HepG2 (cell line): Measurements from ENCODE around the gene LIMA1. TPM values are rescaled to one million over a fixed set of nuclear protein-coding genes. Genes with fewer than 3 reads are reported as not detected.

Experiments
- ATAC-seq: fragments of 200-7000 bp; cut with Tn5 transposase; 3 replicates; pipeline ENCODE4 v1.9.1; 2020; ENCODE audit warnings: mild to moderate bottlenecking, moderate library complexity
- BruUV-seq: library from RNA; stranded (reverse); fragments of 400-500 nt; replicated peaks from 2 replicates; lab custom pipeline; 2021; lab: Mats Ljungman, UMichigan
- CTCF ChIA-PET: fragments of 300-600 bp; formaldehyde crosslinking; extraction: SDS; loops from one replicate; lab custom pipeline; 2021; ENCODE audit warnings: low total read pairs, inconsistent platforms, low intra/inter-chr PET ratio; lab: Yijun Ruan, JAX
- POLR2A ChIA-PET: fragments of 350-600 bp; sonication (Branson Sonifier 250); formaldehyde crosslinking; loops from one replicate; lab custom pipeline; 2020; ENCODE audit warnings: antibody characterized with exemption, inconsistent platforms; lab: Yijun Ruan, JAX
- DNase-seq: peaks from one replicate; pipeline ENCODE4 v3.0.0-alpha.2; 2015; ENCODE audit warnings: low spot score
- FAIRE-seq: peaks from 3 replicates; lab custom pipeline; 2011; peaks lifted over from hg19 to GRCh38; lab: Jason Lieb, UNC
- H2AFZ ChIP-seq: one replicate; pipeline ENCODE4 v1.6.1; 2011; ENCODE audit warnings: low read length, inconsistent platforms
- H3K27ac ChIP-seq: fragments of 300-600 bp; 3 replicates; pipeline ENCODE4 v1.8.0; 2011; ENCODE audit warnings: mixed run types, mild to moderate bottlenecking, mixed read lengths, low read length, inconsistent platforms; ENCODE audit not compliant: insufficient read depth; ENCODE audit errors: extremely low read length
- H3K27me3 ChIP-seq, 2 experiments: fragments of 200-600 bp in 1 of 2; 2 replicates in 1 of 2; 3 replicates in 1 of 2; pipeline versions ENCODE4 v1.6.0 to v1.8.0; 2011; ENCODE audit warnings: low read length in 2 of 2, mild to moderate bottlenecking in 2 of 2, moderate library complexity in 2 of 2, inconsistent platforms in 1 of 2; ENCODE audit not compliant: insufficient read depth in 2 of 2, control insufficient read depth in 1 of 2
- H3K36me3 ChIP-seq, 2 experiments: fragments of 200-600 bp in 1 of 2; replicated peaks in 1 of 2; 2 replicates in 1 of 2; 3 replicates in 1 of 2; pipeline versions ENCODE4 v1.5.1 to v1.8.0; 2011; ENCODE audit warnings: low read length in 2 of 2, inconsistent platforms in 1 of 2; ENCODE audit not compliant: insufficient read depth in 2 of 2, control insufficient read depth in 1 of 2
- H3K4me1 ChIP-seq: 2 replicates; pipeline ENCODE4 v1.5.1; 2012; ENCODE audit warnings: low read length, inconsistent platforms; ENCODE audit not compliant: insufficient read depth
- H3K4me2 ChIP-seq: 2 replicates; pipeline ENCODE4 v1.6.0; 2011; ENCODE audit warnings: low read depth, low read length, inconsistent platforms
- H3K4me3 ChIP-seq, 3 experiments: fragments of 200-600 bp in 1 of 3; sonication (generic), shearing (Covaris generic) in 1 of 3; replicated peaks in 1 of 3; 2 replicates each; pipeline ENCODE4 v1.5.1; 2011 to 2016; ENCODE audit warnings: low read length in 3 of 3, inconsistent platforms in 2 of 3, low read depth in 2 of 3, mild to moderate bottlenecking in 2 of 3, control low read depth in 1 of 3, mixed read lengths in 1 of 3; ENCODE audit not compliant: insufficient read depth in 1 of 3
- H3K79me2 ChIP-seq: one replicate; pipeline ENCODE4 v1.6.1; 2011; ENCODE audit warnings: low read length, inconsistent platforms; ENCODE audit not compliant: insufficient read depth
- H3K9ac ChIP-seq: 2 replicates; pipeline ENCODE4 v1.6.0; 2011; ENCODE audit warnings: mild to moderate bottlenecking, low read depth, low read length, inconsistent platforms; ENCODE audit not compliant: insufficient read depth
- H3K9me3 ChIP-seq: 2 replicates; pipeline ENCODE4 v1.5.1; 2012; ENCODE audit warnings: mild to moderate bottlenecking, low read length
- H4K20me1 ChIP-seq: 2 replicates; pipeline ENCODE4 v1.6.0; 2011; ENCODE audit warnings: inconsistent platforms, mild to moderate bottlenecking, low read length, moderate library complexity; ENCODE audit not compliant: insufficient read depth
- AKNA ChIP-seq: sonication (generic); formaldehyde crosslinking; IDR thresholded peaks from 2 replicates; pipeline ENCODE4 v1.4.0; 2020; ENCODE audit warnings: missing genetic modification reagents, borderline replicate concordance
- GMEB1 ChIP-seq: sonication (generic); formaldehyde crosslinking; IDR thresholded peaks from 2 replicates; pipeline ENCODE4 v1.5.1; 2020; ENCODE audit warnings: missing genetic modification reagents, mild to moderate bottlenecking, borderline replicate concordance
- HNF4A ChIP-seq: sonication (generic); formaldehyde crosslinking; IDR thresholded peaks from 2 replicates; pipeline ENCODE4 v1.4.0; 2020; ENCODE audit warnings: missing genetic modification reagents
- SAFB2 ChIP-seq: sonication (generic); formaldehyde crosslinking; IDR thresholded peaks from 2 replicates; pipeline ENCODE4 v1.5.1; 2020; ENCODE audit warnings: missing genetic modification reagents, low read depth, mild to moderate bottlenecking, borderline replicate concordance
- ZNF225 ChIP-seq: sonication (generic); formaldehyde crosslinking; IDR thresholded peaks from 2 replicates; pipeline ENCODE4 v1.4.0; 2020; ENCODE audit warnings: mild to moderate bottlenecking, missing genetic modification reagents
- WGBS: methylation state at CpG from one replicate; pipeline ENCODE4 v1.1.6; 2017; ENCODE audit warnings: low lambda C conversion rate; 5-methylcytosine and 5-hydroxymethylcytosine counted together
- in situ Hi-C: cut with HindIII; loops from 2 replicates; pipeline ENCODE4 v1.10.0; 2017; ENCODE audit warnings: low pct_unique_long_range_greater_than_20kb; ENCODE audit not compliant: extremely low pct_ligation_motif_present
- intact Hi-C: fragments of 100-400 bp; cut with micrococcal nuclease; formaldehyde crosslinking; loops from one replicate; pipeline ENCODE4 v1.10.0; 2022; ENCODE audit not compliant: unreplicated experiment
- polyA plus RNA-seq, 8 experiments: library from polyadenylated mRNA; depleted of rRNA in 3 of 8; stranded (reverse) in 7 of 8; unstranded in 1 of 8; fragments of >200 nt; fragmentation: Illumina TruSeq in 4 of 8; extraction: Trizol in 4 of 8; gene quantifications; 2 replicates each; pipeline versions ENCODE4 v1.2.1 to v1.2.3, GENCODE V29; 2011 to 2016; ENCODE audit warnings: low read depth in 4 of 8, missing spikeins in 1 of 8, mixed read lengths in 1 of 8; ENCODE audit not compliant: insufficient read depth in 1 of 8
- total RNA-seq, 5 experiments: library from RNA; depleted of rRNA; stranded (reverse); fragments of >200 nt; fragmentation: Illumina TruSeq; extraction: Trizol; gene quantifications; 2 replicates each; pipeline ENCODE4 v1.2.3, GENCODE V29; 2016; ENCODE audit warnings: low read depth in 1 of 5
- TF ChIP-seq, protein P1 (sequence below): sonication (generic); formaldehyde crosslinking; IDR thresholded peaks from 2 replicates; pipeline ENCODE4 v1.5.0; 2020; ENCODE audit warnings: mild to moderate bottlenecking, missing genetic modification reagents, moderate library complexity

The LIMA1 gene
- total and polyA plus RNA-seq, 2 of the 13 experiments (the other 11 are each of a cell fraction or from before 2014, with no cell fraction given) = 13.0 to 19.8 TPM

- no peak for TF ChIP-seq GMEB1
- TF ChIP-seq HNF4A (CRISPR knock-in tag) = no peak
These were observed 38.9 kb upstream of the LIMA1 start (continued) for GRCh38 chr12:50322206-50322605.

DNA sequence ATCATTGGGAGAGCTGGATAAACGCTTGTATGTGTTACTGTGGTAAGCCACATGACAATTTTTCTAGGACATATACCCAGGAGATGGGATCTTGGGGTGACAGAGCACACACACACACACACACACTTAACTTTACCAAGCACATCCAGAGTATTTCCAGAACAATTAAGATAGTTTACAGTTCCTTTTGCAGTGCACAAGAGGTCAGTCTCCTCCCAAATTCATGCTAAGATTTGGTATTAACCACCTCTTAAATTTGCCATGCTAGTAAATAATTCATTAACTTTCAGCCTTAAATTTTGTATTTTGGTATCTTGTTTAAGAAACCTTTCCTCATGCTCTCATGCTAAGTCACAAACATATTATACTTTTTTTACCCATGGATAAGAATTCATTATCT lies 33.9 kb upstream of the LIMA1 start:
- CTCF ChIA-PET = no interaction called here
- H3K27me3 ChIP-seq = no peaks in the 10 kb centered on the region; a peak in 1 of 5 replicates
- no peak overlapping the region for H3K27ac ChIP-seq
- no peaks in the 10 kb centered on the region for H3K9me3 ChIP-seq
- no peak overlapping the region for H3K9ac ChIP-seq
- no peaks in the 10 kb centered on the region for H4K20me1 ChIP-seq
- no peaks in the 10 kb centered on the region for H3K79me2 ChIP-seq
- TF ChIP-seq, protein P1, sequence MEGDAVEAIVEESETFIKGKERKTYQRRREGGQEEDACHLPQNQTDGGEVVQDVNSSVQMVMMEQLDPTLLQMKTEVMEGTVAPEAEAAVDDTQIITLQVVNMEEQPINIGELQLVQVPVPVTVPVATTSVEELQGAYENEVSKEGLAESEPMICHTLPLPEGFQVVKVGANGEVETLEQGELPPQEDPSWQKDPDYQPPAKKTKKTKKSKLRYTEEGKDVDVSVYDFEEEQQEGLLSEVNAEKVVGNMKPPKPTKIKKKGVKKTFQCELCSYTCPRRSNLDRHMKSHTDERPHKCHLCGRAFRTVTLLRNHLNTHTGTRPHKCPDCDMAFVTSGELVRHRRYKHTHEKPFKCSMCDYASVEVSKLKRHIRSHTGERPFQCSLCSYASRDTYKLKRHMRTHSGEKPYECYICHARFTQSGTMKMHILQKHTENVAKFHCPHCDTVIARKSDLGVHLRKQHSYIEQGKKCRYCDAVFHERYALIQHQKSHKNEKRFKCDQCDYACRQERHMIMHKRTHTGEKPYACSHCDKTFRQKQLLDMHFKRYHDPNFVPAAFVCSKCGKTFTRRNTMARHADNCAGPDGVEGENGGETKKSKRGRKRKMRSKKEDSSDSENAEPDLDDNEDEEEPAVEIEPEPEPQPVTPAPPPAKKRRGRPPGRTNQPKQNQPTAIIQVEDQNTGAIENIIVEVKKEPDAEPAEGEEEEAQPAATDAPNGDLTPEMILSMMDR (CRISPR knock-in tag) = 0 out of 2 replicates have a peak, but pooled peaks have one; percentile 3
- TF ChIP-seq SAFB2 (no peak), AKNA (CRISPR knock-in tag) (no peak), ZNF225 (CRISPR knock-in tag) (no peak)
- no peak overlapping the region for H3K4me3 ChIP-seq
- no peak for FAIRE-seq
- H3K4me1 ChIP-seq = 0 out of 2 replicates have a peak, but pooled peaks cover 7% of the 10 kb centered on the region
- no TSS peak for BruUV-seq
- ATAC-seq = no peak
- no peak for DNase-seq
- intact Hi-C loops = no loop called here
- 90% methylated on average over 1 of the region's 1 CpG for WGBS
- H3K4me2 ChIP-seq = no peak overlapping the region
- H2AFZ ChIP-seq = no peak overlapping the region
- POLR2A ChIA-PET = no interaction called here
- in situ Hi-C loops = loop anchor here (10.0 kb wide), 1 partner anchor 132 kb away; no protein-coding TSS in a partner anchor
- H3K36me3 ChIP-seq = no peaks in the 10 kb centered on the region
